Measurements from ENCODE around the gene KAZN.

Gene KAZN

DNA sequence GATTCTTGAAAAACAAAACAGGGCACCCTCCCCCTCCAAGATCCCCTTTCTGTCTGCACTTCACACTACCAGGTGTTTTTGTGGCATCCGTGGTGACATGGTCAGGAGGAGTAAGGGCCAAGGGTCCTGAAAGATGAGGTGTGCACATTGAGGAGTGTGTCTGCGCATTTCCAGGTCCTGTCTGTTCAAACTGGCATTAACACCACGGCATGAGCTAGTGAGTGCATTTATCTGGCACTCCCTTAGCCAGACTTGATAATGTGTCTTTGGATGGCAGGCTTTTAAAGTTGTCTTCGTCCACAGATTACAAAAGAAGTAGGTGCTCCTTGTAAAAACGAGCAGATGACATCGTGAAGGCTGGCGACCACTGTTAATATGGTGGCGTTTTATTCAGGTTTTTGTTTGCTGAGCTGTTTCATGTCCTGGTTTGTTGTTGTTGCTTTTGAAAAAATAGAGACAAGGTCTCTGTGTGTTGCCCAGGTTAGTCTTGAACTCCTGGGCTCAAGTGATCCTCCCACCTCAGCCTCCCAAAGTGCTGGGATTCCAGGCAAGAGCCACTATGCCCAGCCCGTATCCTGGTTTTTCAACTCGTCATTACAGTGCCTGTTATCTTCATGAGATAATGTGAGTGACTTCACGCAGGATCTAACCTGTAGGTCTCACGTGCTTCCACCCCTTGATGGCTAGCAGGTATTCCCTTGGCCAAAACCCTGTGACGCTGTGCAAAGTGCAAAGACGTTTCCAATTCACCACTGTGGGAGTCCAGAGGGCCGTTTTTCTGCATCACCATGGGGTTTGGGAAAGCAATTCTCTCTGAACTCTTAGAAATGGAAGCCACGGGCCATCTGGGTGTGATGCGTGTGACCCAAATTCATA, 559.3 kb downstream of the KAZN start:
- no peak for DNase-seq

DNA sequence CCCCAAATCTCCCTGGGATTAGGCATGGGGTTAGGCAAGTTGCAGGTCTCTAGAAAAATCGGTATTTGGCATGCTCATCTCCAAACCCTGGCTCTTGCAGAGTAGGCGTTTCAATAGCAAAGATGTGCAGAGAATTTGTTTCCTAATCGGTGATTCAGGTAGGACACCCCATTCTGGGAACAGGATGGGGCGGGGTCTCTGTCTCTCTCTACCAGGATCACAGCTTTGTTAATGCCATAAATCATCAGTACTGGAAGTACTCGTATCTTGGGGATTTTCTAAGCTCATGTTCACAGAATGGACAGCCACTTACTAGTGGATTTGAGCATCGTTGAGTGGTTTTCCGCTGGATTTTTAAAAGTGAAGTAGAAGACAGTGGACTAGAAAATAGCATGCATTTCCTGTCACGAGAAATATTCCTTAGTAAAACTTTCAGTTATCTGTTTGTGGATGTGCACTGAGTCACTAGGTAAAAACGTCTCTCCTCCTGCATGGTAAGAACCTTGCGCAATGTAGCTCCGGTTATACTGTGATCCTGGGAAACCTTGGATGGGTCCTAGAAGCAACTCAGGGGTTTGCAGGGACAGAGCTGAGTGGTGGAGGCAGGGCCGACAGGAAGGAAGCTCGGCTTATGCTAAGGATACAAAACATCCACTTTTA, 560.2 kb downstream of the KAZN start:
- DNase-seq, result no peak

GRCh38 chr1:15159166-15159555, 560.7 kb downstream of the KAZN start:
- no peak for DNase-seq

GRCh38 chr1:15160626-15161025, 562.1 kb downstream of the KAZN start:
- peak; percentile 70 for DNase-seq

GRCh38 chr1:15167386-15167785, 568.9 kb downstream of the KAZN start:
- no peak for DNase-seq
